ENCODE data around the gene SPRED2. TPM values are rescaled to one million over a fixed set of nuclear protein-coding genes. Genes with fewer than 3 reads are reported as not detected.

The SPRED2 gene
- total and polyA plus RNA-seq, 10 donors = 3.5 to 26.4 (median 13.8) TPM

- H3K9me3 ChIP-seq = peaks cover 0 to 27% (median 13%) of the 10 kb centered on the region in 8 donors
- TF ChIP-seq, protein P1, sequence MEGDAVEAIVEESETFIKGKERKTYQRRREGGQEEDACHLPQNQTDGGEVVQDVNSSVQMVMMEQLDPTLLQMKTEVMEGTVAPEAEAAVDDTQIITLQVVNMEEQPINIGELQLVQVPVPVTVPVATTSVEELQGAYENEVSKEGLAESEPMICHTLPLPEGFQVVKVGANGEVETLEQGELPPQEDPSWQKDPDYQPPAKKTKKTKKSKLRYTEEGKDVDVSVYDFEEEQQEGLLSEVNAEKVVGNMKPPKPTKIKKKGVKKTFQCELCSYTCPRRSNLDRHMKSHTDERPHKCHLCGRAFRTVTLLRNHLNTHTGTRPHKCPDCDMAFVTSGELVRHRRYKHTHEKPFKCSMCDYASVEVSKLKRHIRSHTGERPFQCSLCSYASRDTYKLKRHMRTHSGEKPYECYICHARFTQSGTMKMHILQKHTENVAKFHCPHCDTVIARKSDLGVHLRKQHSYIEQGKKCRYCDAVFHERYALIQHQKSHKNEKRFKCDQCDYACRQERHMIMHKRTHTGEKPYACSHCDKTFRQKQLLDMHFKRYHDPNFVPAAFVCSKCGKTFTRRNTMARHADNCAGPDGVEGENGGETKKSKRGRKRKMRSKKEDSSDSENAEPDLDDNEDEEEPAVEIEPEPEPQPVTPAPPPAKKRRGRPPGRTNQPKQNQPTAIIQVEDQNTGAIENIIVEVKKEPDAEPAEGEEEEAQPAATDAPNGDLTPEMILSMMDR (IDR thresholded peaks at IDR 0.05 in 8 of 11, conservative IDR thresholded peaks at IDR 0.05 in 3 of 11) = no peak
- no peak for TF ChIP-seq POLR2A (IDR thresholded peaks at IDR 0.05)
- no peak for TF ChIP-seq POLR2AphosphoS5 (IDR thresholded peaks at IDR 0.05)
- H3K36me3 ChIP-seq = no peaks in the 10 kb centered on the region
- peaks cover 0 to 9% (median 0%) of the 10 kb centered on the region in 6 donors for H3K4me1 ChIP-seq
- no peak overlapping the region for H3K27ac ChIP-seq
- H3K27me3 ChIP-seq (replicated peaks in 1 of 7) = no peaks in the 10 kb centered on the region
- H3K4me3 ChIP-seq = no peak overlapping the region
- intact Hi-C loops (cut with DNase I; ENCODE audit: low total_unique reads) = no loop called here
- 79 to 91% (median 85%) methylated on average over 1 of the region's 1 CpG for WGBS, 5 donors
- DNase-seq = no peak
Measured at GRCh38 chr2:65473045-65473444, 40.6 kb upstream of the SPRED2 start.

DNA sequence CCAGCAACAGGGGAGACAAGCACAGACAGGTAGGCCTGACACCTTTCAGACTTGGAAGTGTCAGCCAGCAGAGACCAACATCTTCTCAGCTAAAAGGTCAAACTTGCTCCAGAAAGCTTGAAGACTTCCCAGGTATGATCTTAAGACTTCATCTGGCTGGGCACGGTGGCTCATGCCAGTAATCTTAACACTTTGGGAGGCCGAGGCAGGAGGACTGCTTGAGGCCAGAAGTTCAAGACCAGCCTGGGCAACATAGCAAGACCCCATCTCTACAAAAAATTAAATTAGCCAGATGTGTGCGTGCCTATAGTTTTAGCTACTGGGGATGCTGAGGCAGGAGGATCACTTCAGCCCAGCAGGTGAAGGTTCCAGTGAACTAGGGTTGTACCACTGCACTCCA, 39.0 kb upstream of the SPRED2 start:
- H3K27ac ChIP-seq = no peak overlapping the region
- no peak overlapping the region for H3K4me3 ChIP-seq
- H3K9me3 ChIP-seq = peaks cover 0 to 22% (median 13%) of the 10 kb centered on the region in 8 donors
- 91 to 98% (median 96%) methylated on average over 3 of the region's 3 CpGs for WGBS, 5 donors
- H3K4me1 ChIP-seq = no peaks in the 10 kb centered on the region
- DNase-seq = no peak
- H3K27me3 ChIP-seq (replicated peaks in 1 of 7) = no peaks in the 10 kb centered on the region
- intact Hi-C loops (cut with DNase I; ENCODE audit: low total_unique reads) = no loop called here
- no peak for TF ChIP-seq POLR2AphosphoS5 (IDR thresholded peaks at IDR 0.05)
- TF ChIP-seq, protein P1 (IDR thresholded peaks at IDR 0.05 in 8 of 11, conservative IDR thresholded peaks at IDR 0.05 in 3 of 11) = no peak
- no peak for TF ChIP-seq POLR2A (IDR thresholded peaks at IDR 0.05)
- H3K36me3 ChIP-seq = no peaks in the 10 kb centered on the region

- H3K36me3 ChIP-seq = no peaks in the 10 kb centered on the region
- no peak for TF ChIP-seq POLR2A (IDR thresholded peaks at IDR 0.05)
- TF ChIP-seq POLR2AphosphoS5 (IDR thresholded peaks at IDR 0.05) = no peak
- TF ChIP-seq, protein P1 (IDR thresholded peaks at IDR 0.05 in 8 of 11, conservative IDR thresholded peaks at IDR 0.05 in 3 of 11) = no peak
- DNase-seq = no peak
- peaks cover 0 to 6% (median 0%) of the 10 kb centered on the region in 7 donors for H3K27me3 ChIP-seq (replicated peaks in 1 of 7)
- no peak overlapping the region for H3K27ac ChIP-seq
- 75 to 87% (median 75%) methylated on average over 3 of the region's 3 CpGs for WGBS, 5 donors
- no peak overlapping the region for H3K4me3 ChIP-seq
- intact Hi-C loops (cut with DNase I; ENCODE audit: low total_unique reads) = no loop called here
- no peaks in the 10 kb centered on the region for H3K4me1 ChIP-seq
- no peaks in the 10 kb centered on the region for H3K9me3 ChIP-seq
Measured at GRCh38 chr2:65466551-65466950, 34.2 kb upstream of the SPRED2 start.

- 78 to 93% (median 82%) methylated on average over 5 of the region's 5 CpGs for WGBS, 5 donors
- Histone ChIP-seq H3K27me3 (replicated peaks in 1 of 7) (peaks cover 0 to 6% (median 0%) of the 10 kb centered on the region in 7 donors), H3K4me1 (no peaks in the 10 kb centered on the region)
Measured at GRCh38 chr2:65465857-65466256, 33.5 kb upstream of the SPRED2 start.

More at GRCh38 chr2:65465857-65466256, 33.5 kb upstream of the SPRED2 start:
- intact Hi-C loops (cut with DNase I; ENCODE audit: low total_unique reads) = no loop called here
- Histone ChIP-seq H3K36me3 (no peaks in the 10 kb centered on the region), H3K9me3 (no peaks in the 10 kb centered on the region), H3K27ac (no peak overlapping the region), H3K4me3 (no peak overlapping the region)
- no peak for DNase-seq
- TF ChIP-seq POLR2AphosphoS5 (IDR thresholded peaks at IDR 0.05) (no peak), POLR2A (IDR thresholded peaks at IDR 0.05) (no peak)
- TF ChIP-seq, protein P1 (IDR thresholded peaks at IDR 0.05 in 8 of 11, conservative IDR thresholded peaks at IDR 0.05 in 3 of 11) = no peak

Data from spleen (tissue), 11 donors.